HG03280 (cell line): ENCODE data around the gene LCAT.

Experiments
- ATAC-seq: cut with Tn5 transposase; IDR thresholded peaks from one replicate; pipeline ENCODE4 v1.9.1; 2021; ENCODE audit warnings: mild to moderate bottlenecking, moderate library complexity; ENCODE audit not compliant: unreplicated experiment

Gene LCAT

GRCh38 chr16:67969254-67970039 is 25.5 kb upstream of the LCAT start:
- no peak for ATAC-seq

- ATAC-seq = peak; percentile 88
Measured at GRCh38 chr16:67968400-67969253, 24.7 kb upstream of the LCAT start, which contains the start of gene SLC12A4. Gene SLC12A4, minus strand, starts transcription at chr16:67968637. Its CDS starts 84 bp downstream, at chr16:67968553.

GRCh38 chr16:67967958-67968399 is 24.1 kb upstream of the LCAT start:
- ATAC-seq = peak; percentile 24

DNA sequence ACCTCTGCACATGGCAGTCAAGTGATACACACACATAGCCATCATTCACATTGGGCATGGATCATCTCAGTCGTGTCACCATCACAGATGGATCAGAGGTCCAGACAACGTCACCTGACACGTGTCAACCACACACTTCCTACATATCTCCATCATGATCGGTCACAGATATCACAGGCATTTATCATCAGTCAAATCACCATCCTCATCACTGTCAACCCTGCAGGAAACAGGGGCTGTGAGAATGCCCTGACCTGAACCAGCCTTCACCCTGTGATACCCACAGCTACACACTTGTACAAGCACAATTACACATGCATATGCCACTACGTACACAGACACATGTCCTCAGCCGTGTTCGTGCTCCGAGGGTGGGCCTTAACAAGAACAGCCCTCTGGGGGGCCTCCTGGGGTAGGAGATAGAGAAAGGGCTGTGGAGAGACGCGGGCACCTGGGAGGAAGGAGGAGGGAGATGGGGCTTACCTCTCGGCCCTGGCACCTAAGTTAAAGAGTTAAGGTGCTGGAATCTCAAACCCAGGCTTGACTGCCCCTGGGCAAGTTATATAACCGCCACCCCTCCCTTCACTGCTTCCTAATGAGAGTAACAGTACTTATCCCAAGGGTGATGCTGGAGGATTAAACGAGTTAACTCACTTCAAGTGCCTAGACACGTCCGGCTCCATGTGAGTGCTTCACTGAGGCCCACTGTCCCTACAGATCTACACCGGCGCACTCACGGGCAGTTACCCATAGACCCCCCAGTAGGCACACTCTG is 23.4 kb upstream of the LCAT start:
- ATAC-seq = no peak

DNA sequence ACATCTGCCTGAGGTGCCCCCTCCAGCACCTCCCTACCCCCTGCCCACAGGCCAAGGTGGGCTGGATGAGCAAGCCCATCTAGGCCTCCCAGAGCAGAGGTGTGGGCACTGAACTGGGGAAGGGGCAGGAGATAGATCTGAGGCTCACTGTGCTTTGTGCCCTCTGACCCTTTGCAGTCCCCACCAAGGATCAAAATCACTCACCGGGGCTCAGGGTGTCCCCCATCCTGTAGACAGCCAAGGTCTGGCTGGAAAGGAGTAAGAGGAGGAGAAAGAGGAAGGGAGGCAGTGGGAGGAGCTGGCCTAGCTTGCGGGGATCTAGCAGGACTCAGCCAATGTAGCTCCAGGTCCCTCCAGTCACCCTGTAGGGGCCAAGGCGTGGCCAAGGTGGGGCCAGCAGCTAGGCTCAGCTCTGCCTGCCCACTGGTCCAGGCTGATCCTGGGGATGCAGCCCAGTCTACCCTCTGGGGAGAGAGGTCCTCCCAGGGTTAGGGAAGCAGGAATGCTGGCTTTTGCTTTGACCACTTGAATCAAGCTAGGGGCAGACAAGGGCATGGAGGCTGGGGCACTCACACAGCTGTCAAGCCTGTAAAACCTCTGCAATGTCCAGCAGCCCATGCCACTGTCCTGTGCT is 22.7 kb upstream of the LCAT start:
- ATAC-seq = no peak

DNA sequence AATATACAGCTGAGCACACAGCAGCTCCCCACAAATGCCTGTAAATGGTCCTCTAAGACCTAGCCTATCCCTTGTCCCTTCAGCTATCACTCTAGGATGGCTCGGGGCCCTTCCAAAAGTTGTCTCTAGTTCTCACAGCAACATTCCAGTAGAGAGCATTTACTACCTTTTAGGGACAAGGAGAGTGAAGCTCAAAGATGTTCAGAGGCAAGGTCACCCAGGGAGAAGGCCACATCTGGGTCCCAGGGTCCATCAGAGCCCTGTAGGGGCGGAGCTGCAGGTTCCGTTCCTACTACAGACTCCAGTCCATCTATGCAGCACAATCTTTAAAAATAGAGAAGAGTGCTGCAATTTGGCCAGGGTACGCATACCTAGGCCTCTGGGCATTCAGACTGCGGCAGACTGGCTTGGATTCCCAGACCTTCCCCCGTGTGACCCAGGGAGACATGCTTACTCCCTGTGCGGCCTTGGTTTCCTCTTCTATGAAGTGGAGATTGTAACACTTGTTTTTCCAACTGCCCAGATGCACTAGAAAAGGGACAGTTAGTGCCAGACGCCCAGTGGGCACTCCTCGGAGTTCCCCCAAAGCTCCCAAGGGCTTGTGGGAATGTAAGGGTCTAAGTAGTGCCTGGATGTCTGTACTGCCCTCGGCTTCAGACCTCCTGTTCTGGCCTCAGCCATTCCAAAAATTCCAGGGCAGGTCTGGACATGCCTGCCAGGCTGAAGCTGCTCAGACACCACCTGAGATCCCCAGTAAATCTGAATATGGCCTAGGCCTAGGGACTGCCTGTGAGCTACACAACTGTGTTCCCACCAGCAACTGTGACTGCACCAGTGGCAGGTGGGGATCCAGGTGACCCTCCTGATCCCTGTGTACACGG is 22.0 kb upstream of the LCAT start:
- no peak for ATAC-seq

DNA sequence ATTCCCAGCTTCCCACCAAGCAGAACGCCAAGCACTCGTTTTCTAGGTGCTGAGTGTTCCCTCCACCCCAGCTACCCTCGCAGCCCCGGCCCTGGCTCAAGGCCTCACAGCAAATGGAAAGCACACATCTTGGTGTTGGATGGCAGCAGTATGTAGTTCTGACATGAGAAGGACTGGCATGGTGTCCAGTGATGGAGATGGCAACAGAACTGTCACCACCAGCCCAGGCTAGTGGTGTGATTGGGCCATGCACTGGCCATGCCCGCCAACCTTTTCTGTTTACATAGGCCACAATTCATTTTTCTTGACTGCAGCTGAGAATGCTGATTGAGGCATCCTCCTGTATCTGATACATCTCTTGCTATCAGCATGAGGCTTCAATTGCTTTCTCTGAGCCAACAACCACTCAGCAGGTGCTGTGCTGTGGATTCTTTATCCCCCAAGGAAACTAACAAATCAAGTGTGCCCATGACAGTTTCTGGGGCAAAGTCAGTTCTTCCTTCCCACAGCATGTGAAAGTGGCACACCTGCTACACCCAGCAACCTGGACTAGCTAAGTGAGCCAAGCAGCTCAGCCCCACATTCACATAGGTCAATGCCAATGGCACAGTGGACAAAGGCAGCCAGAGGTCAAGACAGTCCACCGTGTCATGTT is 20.7 kb upstream of the LCAT start:
- ATAC-seq = no peak

DNA sequence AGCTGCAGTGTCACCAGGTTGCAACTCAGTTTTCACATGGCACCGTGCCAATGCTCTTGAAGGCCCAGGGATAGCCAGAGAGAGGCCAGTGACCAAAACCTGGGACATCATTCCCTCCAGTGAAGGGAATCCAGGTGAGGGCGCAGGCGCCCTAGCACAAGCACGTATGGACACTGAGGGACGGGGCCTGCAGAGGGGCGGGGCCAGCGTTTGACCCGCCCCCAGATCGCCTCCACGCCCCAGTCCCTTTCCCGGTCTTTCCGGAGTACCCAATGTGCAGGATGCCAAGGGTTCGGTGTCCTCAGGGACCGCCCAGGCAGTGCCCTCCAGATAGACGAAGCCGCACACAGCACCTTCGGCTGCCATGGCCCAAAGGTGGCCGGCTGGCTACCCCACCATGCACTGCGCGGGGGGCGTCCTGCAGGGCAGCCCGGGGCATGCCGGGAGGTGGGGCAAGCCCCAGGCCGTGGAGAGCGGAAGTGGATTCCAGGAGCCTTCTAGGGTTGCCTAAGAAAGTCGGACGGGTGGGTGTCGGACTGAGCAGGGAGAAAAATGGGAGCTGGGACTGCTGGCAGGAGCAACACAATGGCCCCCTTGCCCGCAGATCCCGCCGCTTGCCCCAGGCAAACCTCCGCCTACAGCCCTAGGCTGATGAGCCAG is 19.9 kb upstream of the LCAT start:
- no peak for ATAC-seq

GRCh38 chr16:67963292-67963661 is 19.4 kb upstream of the LCAT start:
- ATAC-seq = no peak

DNA sequence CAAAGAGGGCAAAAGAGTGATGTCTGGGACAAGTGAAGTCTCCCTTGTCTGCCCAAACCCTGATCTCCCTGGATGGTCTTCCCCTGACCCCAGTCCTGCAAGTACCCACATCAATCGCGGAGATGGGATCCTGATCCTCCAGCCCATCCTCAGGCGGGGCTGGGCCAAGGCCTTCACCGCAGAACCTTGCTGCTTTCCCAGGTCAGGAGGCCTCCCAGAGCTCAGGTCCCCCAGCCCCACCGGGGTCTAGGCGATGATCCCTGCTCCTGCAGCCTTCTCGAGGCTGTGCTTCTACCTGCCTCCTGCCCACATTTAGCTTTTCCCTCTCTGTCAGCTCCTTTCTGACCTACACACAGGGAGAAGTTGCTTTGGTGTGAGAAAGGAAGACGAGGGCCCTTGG is 18.2 kb upstream of the LCAT start:
- no peak for ATAC-seq

DNA sequence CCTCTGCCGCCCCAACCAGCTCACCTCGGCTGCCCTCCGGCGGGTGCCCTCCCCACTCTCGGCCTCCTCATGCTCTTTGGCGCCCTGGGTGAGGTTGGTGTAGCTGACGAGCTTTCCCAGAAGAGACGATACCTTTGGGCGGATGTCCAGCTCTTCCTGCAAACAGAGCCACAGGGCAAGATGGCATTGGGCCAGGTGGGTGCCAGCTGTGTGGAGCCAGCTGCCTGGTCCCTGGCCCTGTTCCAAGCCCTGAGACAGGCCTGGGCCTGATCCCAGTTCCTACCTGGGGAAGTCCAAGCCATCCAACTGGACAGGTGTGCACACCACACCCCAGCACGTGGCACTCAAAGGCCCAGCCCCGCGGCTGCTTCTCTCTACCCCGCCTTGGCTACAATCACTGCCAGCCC is 17.6 kb upstream of the LCAT start:
- no peak for ATAC-seq

- ATAC-seq = no peak
Measured at GRCh38 chr16:67959536-67960329, 15.8 kb upstream of the LCAT start.

- ATAC-seq = no peak
Measured at GRCh38 chr16:67957622-67958021, 13.7 kb upstream of the LCAT start.

DNA sequence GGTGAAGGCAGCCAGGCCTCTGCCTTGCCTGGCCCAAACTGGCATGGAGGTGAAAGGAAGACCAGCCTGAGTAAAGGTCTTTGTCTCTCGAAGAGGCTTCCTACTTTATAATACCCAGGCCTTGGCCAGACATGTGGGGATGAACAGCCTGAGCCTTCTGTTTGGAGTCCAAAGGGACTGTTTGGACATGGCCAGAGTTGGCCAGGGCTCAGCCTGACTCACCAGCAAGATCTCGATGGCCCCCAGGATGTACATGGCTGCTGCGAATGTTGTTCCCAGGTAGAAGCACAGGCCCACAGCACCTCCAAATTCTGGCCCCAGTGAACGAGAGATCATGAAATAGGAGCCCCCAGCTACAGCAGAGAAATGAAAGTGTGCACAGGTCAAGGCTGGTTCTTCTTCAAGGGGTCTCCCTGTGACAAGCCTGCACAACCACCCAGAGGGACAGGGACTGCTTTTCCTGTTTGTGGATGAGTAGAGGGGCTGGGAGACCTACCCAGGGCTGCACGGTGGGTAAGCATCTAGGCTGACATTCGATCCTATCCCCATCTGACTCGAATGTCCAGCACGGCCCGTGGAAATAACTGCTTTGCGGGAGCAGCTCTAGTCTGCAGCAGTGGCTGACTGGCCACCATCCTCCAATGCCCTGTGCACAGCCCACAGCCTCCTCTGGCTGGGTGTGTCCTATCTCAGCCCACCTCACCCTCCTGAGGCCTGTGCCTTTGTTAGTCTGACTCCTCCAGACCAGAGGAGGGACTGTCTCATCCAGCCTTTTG is 10.7 kb upstream of the LCAT start:
- ATAC-seq = no peak

- ATAC-seq = no peak
Measured at GRCh38 chr16:67953641-67954375, 9.9 kb upstream of the LCAT start.

- no peak for ATAC-seq
Measured at GRCh38 chr16:67951485-67951884, 7.6 kb upstream of the LCAT start.
